AG09319 (cell line): ENCODE data around the gene BECN2.
A peak's percentile ranks its signal among the peaks of the same experiment; 100 is the strongest.

Experiments used
- DNase-seq: peaks from one replicate; pipeline ENCODE4 v3.0.0-alpha.2; 2010; ENCODE audit warnings: low read depth; ENCODE audit errors: extremely low read depth
- CTCF ChIP-seq: IDR thresholded peaks from 2 replicates; pipeline ENCODE4 v1.5.1; 2011; ENCODE audit warnings: low read depth, mild to moderate bottlenecking, inconsistent platforms, low read length, moderate library complexity

The BECN2 gene

DNA sequence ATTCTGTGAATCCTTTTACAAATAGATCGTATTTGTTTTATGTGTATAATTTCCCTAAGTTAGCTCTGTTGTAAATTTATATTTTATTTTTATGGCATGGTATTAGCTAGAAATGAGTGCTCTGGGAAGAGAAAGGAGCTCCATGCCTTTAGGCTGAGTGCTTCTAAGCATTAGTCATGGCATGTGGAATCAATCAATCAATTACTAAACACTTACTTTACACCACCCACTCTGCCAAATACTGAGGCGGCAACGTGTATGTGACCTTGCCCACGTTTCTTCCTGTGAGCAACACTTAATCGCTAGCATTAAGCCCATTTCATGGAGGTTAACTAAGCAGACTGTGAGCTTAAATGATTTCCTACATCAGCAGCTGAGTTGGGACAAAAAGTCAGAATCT, 7.2 kb upstream of the BECN2 start:
- TF ChIP-seq CTCF, result no peak
- DNase-seq, result peak; percentile 79

DNA sequence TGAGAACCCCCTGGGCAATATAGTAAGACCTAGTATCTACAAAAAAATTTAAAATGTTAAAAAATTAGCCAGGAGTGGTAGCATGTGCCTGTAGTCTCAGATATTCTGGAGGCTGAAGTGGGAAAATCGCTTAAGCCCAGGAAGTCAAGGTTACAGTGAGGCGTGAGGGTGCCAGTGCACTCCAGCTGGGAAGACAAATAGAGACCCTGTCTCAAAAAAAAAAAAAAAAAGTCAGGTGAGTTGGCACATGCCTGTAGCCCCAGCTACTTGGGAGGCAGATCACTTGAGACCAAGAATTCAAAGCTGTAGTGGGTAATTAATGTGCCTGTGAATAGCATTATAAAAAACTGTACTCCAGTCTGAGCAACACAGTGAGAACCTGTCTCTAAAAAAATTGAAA, 4.6 kb downstream of the BECN2 start:
- no peak for TF ChIP-seq CTCF
- no peak for DNase-seq

DNA sequence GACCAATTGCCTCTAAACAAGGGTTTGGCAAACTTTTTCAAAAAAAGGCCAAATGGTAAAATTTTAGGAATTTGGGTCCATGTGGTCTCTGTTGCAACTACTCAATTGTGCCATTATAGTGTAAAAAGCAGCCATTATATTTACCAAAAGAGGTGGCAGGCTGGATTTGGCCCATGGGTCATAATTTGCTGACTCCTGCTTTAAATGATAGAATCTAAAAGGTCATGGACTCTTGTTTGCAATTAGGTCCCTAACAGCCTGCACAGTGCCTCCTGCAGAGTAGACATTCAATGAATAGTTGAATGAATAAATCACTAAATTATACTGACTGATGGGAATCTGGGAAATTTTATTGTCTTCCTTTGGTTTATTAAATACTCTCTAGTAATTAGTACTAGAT, 6.2 kb downstream of the BECN2 start:
- DNase-seq, result no peak
- no peak for TF ChIP-seq CTCF

GRCh38 chr1:241964550-241965282, 7.1 kb downstream of the BECN2 start:
- TF ChIP-seq CTCF, result no peak
- no peak for DNase-seq

GRCh38 chr1:241968611-241969010, 11.0 kb downstream of the BECN2 start:
- DNase-seq, result no peak
- TF ChIP-seq CTCF, result no peak

GRCh38 chr1:241972703-241973369, 15.3 kb downstream of the BECN2 start:
- DNase-seq, result no peak
- no peak for TF ChIP-seq CTCF

GRCh38 chr1:241976229-241976628, 18.7 kb downstream of the BECN2 start:
- no peak for TF ChIP-seq CTCF

More at GRCh38 chr1:241976229-241976628, 18.7 kb downstream of the BECN2 start:
- no peak for DNase-seq
